ENCODE results near the gene GPR39. TPM values are rescaled to one million over a fixed set of nuclear protein-coding genes. Genes with fewer than 3 reads are reported as not detected.

Gene GPR39
- total and polyA plus RNA-seq, 2 donors (not counting 1 experiment from before 2014, with no cell fraction given) = not detected

GRCh38 chr2:132519566-132519965 lies 103.0 kb downstream of the GPR39 start:
- intact Hi-C loops (cut with micrococcal nuclease) = no loop called here
- POLR2A ChIA-PET = no interaction called here
- ATAC-seq (ENCODE audit: low read depth) (no peak), DNase-seq (no peak)
- no peak overlapping the region for H3K4me2 ChIP-seq (replicated peaks; ENCODE audit: low read depth, low read length, poor library complexity, severe bottlenecking)
- H3K27me3 ChIP-seq (replicated peaks in 1 of 4; ENCODE audit: control extremely low read depth in 1 of 4, control insufficient read depth in 3 of 4, insufficient read depth in 4 of 4, low read length in 3 of 4) = no peaks in the 10 kb centered on the region
- no peaks in the 10 kb centered on the region for H3K9me3 ChIP-seq (ENCODE audit: control extremely low read depth in 1 of 3, control insufficient read depth in 2 of 3, insufficient read depth in 1 of 3, low read length in 2 of 3)
- no peak for TF ChIP-seq CTCF (IDR thresholded peaks at IDR 0.05)
- no peak for TF ChIP-seq EZH2 (IDR thresholded peaks at IDR 0.05; ENCODE audit: borderline replicate concordance, insufficient read depth, low read depth, low read length, poor library complexity, severe bottlenecking)
- H3K9me3 Mint-ChIP-seq (ENCODE audit: insufficient read depth) = no peaks in the 10 kb centered on the region
- H3K27ac ChIP-seq (ENCODE audit: low read length in 2 of 2) = no peak overlapping the region
- WGBS (ENCODE audit: insufficient coverage) = 48% methylated on average over 2 of the region's 3 CpGs
- no peak overlapping the region for H3K4me3 Mint-ChIP-seq
- H3K27me3 Mint-ChIP-seq = no peaks in the 10 kb centered on the region
- no peak overlapping the region for H2AFZ ChIP-seq (ENCODE audit: insufficient read depth, low read depth, low read length, poor library complexity, severe bottlenecking)
- H3K36me3 ChIP-seq (replicated peaks in 1 of 2; ENCODE audit: control extremely low read depth in 1 of 2, control insufficient read depth in 1 of 2, extremely low read depth in 1 of 2, insufficient read depth in 2 of 2, low read length in 1 of 2) = no peaks in the 10 kb centered on the region
- H3K4me1 ChIP-seq (ENCODE audit: control insufficient read depth in 2 of 2, insufficient read depth in 2 of 2, low read length in 2 of 2) = no peaks in the 10 kb centered on the region
- H3K9ac ChIP-seq (ENCODE audit: low read length) = no peak overlapping the region
- CTCF ChIA-PET = no interaction called here
- H4K20me1 ChIP-seq (ENCODE audit: control insufficient read depth, insufficient read depth, low read length, poor library complexity, severe bottlenecking) = no peaks in the 10 kb centered on the region
- H3K4me3 ChIP-seq (ENCODE audit: control extremely low read depth in 1 of 5, extremely low read depth in 1 of 5, insufficient read depth in 1 of 5, low read depth in 2 of 5, low read length in 4 of 5) = no peak overlapping the region
- no peak overlapping the region for H3K27ac Mint-ChIP-seq
- no peaks in the 10 kb centered on the region for H3K79me2 ChIP-seq (ENCODE audit: control insufficient read depth, insufficient read depth, low read length)
- no peaks in the 10 kb centered on the region for H3K4me1 Mint-ChIP-seq

GRCh38 chr2:132521341-132521740 lies 104.7 kb downstream of the GPR39 start:
- Histone ChIP-seq H3K9ac (ENCODE audit: low read length) (no peak overlapping the region), H3K36me3 (replicated peaks in 1 of 2; ENCODE audit: control extremely low read depth in 1 of 2, control insufficient read depth in 1 of 2, extremely low read depth in 1 of 2, insufficient read depth in 2 of 2, low read length in 1 of 2) (no peaks in the 10 kb centered on the region), H3K4me3 (ENCODE audit: control extremely low read depth in 1 of 5, extremely low read depth in 1 of 5, insufficient read depth in 1 of 5, low read depth in 2 of 5, low read length in 4 of 5) (no peak overlapping the region), H3K9me3 (ENCODE audit: control extremely low read depth in 1 of 3, control insufficient read depth in 2 of 3, insufficient read depth in 1 of 3, low read length in 2 of 3) (peaks cover 0 to 4% (median 0%) of the 10 kb centered on the region in 3 donors), H4K20me1 (ENCODE audit: control insufficient read depth, insufficient read depth, low read length, poor library complexity, severe bottlenecking) (no peaks in the 10 kb centered on the region), H3K27me3 (replicated peaks in 1 of 4; ENCODE audit: control extremely low read depth in 1 of 4, control insufficient read depth in 3 of 4, insufficient read depth in 4 of 4, low read length in 3 of 4) (peaks cover 0 to 2% (median under 1%) of the 10 kb centered on the region in 4 experiments), H3K4me2 (replicated peaks; ENCODE audit: low read depth, low read length, poor library complexity, severe bottlenecking) (no peak overlapping the region), H2AFZ (ENCODE audit: insufficient read depth, low read depth, low read length, poor library complexity, severe bottlenecking) (no peak overlapping the region), H3K27ac (ENCODE audit: low read length in 2 of 2) (no peak overlapping the region), H3K4me1 (ENCODE audit: control insufficient read depth in 2 of 2, insufficient read depth in 2 of 2, low read length in 2 of 2) (no peaks in the 10 kb centered on the region), H3K79me2 (ENCODE audit: control insufficient read depth, insufficient read depth, low read length) (no peaks in the 10 kb centered on the region)
- WGBS (ENCODE audit: insufficient coverage) = no CpG with 5 or more reads among the region's 3 CpGs
- TF ChIP-seq CTCF (IDR thresholded peaks at IDR 0.05) (no peak), EZH2 (IDR thresholded peaks at IDR 0.05; ENCODE audit: borderline replicate concordance, insufficient read depth, low read depth, low read length, poor library complexity, severe bottlenecking) (no peak)
- Mint-ChIP-seq H3K27ac (no peak overlapping the region), H3K9me3 (ENCODE audit: insufficient read depth) (no peaks in the 10 kb centered on the region), H3K4me1 (no peaks in the 10 kb centered on the region), H3K4me3 (no peak overlapping the region), H3K27me3 (peaks cover 3% of the 10 kb centered on the region)
- ChIA-PET POLR2A (no interaction called here), CTCF (no interaction called here)
- DNase-seq (no peak), ATAC-seq (ENCODE audit: low read depth) (no peak)
- intact Hi-C loops (cut with micrococcal nuclease) = no loop called here

Data from B cell (primary cell).